Measurements from ENCODE around the gene PRRG1.

DNA sequence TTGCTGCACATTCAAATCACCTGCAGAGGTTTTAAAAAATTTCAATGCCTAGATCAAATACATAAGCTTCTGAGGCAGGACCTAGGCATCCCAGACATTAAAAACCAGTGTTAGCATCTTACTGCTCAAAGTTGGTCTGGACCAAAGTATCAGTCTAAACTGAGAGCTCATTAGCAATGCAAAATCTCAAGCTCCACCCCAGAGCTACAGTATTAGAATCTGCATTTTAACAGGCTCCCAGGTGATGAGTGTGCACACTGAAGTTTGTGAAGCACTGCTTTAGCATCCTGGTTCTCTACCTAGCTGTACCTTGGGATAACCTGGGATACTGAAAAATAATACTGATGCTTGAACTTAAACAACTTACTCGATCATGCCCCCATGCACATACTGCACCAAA, 96.0 kb downstream of the PRRG1 start:
- TF ChIP-seq, protein P1, sequence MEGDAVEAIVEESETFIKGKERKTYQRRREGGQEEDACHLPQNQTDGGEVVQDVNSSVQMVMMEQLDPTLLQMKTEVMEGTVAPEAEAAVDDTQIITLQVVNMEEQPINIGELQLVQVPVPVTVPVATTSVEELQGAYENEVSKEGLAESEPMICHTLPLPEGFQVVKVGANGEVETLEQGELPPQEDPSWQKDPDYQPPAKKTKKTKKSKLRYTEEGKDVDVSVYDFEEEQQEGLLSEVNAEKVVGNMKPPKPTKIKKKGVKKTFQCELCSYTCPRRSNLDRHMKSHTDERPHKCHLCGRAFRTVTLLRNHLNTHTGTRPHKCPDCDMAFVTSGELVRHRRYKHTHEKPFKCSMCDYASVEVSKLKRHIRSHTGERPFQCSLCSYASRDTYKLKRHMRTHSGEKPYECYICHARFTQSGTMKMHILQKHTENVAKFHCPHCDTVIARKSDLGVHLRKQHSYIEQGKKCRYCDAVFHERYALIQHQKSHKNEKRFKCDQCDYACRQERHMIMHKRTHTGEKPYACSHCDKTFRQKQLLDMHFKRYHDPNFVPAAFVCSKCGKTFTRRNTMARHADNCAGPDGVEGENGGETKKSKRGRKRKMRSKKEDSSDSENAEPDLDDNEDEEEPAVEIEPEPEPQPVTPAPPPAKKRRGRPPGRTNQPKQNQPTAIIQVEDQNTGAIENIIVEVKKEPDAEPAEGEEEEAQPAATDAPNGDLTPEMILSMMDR (conservative IDR thresholded peaks at IDR 0.05; ENCODE audit: low read length): no peak
- TF ChIP-seq EZH2phosphoT487 (IDR thresholded peaks at IDR 0.05; ENCODE audit: borderline replicate concordance): no peak

Data from Loucy (cell line).